HCT116 (cell line): ENCODE data around the gene SBNO2. TPM values are rescaled to one million over a fixed set of nuclear protein-coding genes. Genes with fewer than 3 reads are reported as not detected.

Experiments used
- ATAC-seq: fragments of 200-7000 bp; cut with Tn5 transposase; 2 replicates; pipeline ENCODE4 v1.9.1; 2020; ENCODE audit warnings: mild to moderate bottlenecking, moderate library complexity
- BruUV-seq: library from RNA; stranded (reverse); fragments of 400-500 nt; replicated peaks from 2 replicates; lab custom pipeline; 2021; lab: Mats Ljungman, UMichigan
- CTCF ChIA-PET: fragments of 300-600 bp; sonication (Branson Sonifier 250); formaldehyde crosslinking; loops from one replicate; lab custom pipeline; 2021; ENCODE audit warnings: antibody characterized with exemption; lab: Charles Lee
- POLR2A ChIA-PET: fragments of 300-600, 350-600 bp; sonication (Branson Sonifier 250); formaldehyde crosslinking; loops from one replicate; lab custom pipeline; 2021; ENCODE audit warnings: antibody characterized with exemption; lab: Charles Lee
- RAD21 ChIA-PET, 2 experiments: fragments of 300-600 bp; sonication (Branson Sonifier 250); formaldehyde crosslinking; loops; one replicate each; lab custom pipeline; 2023; ENCODE audit warnings: low total read pairs in 2 of 2; ENCODE audit not compliant: uncharacterized antibody in 2 of 2, unreplicated experiment in 2 of 2, low non-redundant PET in 1 of 2; lab: Charles Lee
- DNase-seq: peaks from one replicate; pipeline ENCODE4 v3.0.0-alpha.2; 2010; ENCODE audit warnings: low read depth, low spot score
- H2AFZ ChIP-seq: fragments of 200-600 bp; shearing (Covaris generic), sonication (generic); 2 replicates; pipeline ENCODE4 v1.6.1; 2017; ENCODE audit warnings: low read depth, mixed run types, mixed read lengths, antibody characterized with exemption, low read length; ENCODE audit not compliant: poor library complexity, severe bottlenecking
- H3K27ac ChIP-seq: 2 replicates; pipeline ENCODE4 v1.5.1; 2012; ENCODE audit warnings: low read depth, low read length
- H3K27me3 ChIP-seq: fragments of 200-600 bp; sonication (generic); 2 replicates; pipeline ENCODE4 v1.6.1; 2016; ENCODE audit warnings: mixed run types, low read length, mixed read lengths; ENCODE audit not compliant: insufficient read depth
- H3K36me3 ChIP-seq, 2 experiments: fragments of 200-500 bp in 1 of 2; fragments of 200-600 bp in 1 of 2; sonication (Bioruptor generic) in 1 of 2; sonication (generic) in 1 of 2; 2 replicates each; pipeline versions ENCODE4 v1.5.1 to v1.6.1; 2014 to 2016; ENCODE audit warnings: low read length in 2 of 2, inconsistent platforms in 1 of 2, mixed read lengths in 1 of 2, mixed run types in 1 of 2; ENCODE audit not compliant: insufficient read depth in 2 of 2, control insufficient read depth in 1 of 2
- H3K4me1 ChIP-seq, 2 experiments: fragments of 200-600 bp in 1 of 2; sonication (generic) in 1 of 2; 2 replicates each; pipeline versions ENCODE4 v1.5.1 to v1.6.1; 2012 to 2017; ENCODE audit warnings: low read length in 2 of 2, inconsistent platforms in 1 of 2, mild to moderate bottlenecking in 1 of 2, mixed read lengths in 1 of 2, mixed run types in 1 of 2, moderate library complexity in 1 of 2; ENCODE audit not compliant: insufficient read depth in 2 of 2, control insufficient read depth in 1 of 2
- H3K4me2 ChIP-seq: fragments of 200-600 bp; sonication (generic); 2 replicates; pipeline ENCODE4 v1.6.1; 2017; ENCODE audit warnings: mixed run types, low read length, mixed read lengths
- H3K4me3 ChIP-seq, 2 experiments: fragments of 200-600 bp in 1 of 2; sonication (generic) in 1 of 2; replicated peaks in 1 of 2; 2 replicates each; pipeline ENCODE4 v1.5.1; 2011 to 2016; ENCODE audit warnings: low read length in 2 of 2, control low read depth in 1 of 2, low read depth in 1 of 2, mild to moderate bottlenecking in 1 of 2, mixed read lengths in 1 of 2, mixed run types in 1 of 2
- H3K79me2 ChIP-seq: fragments of 200-600 bp; sonication (generic); 2 replicates; pipeline ENCODE4 v1.6.1; 2017; ENCODE audit warnings: mild to moderate bottlenecking, mixed run types, low read length, moderate library complexity, mixed read lengths; ENCODE audit not compliant: insufficient read depth
- H3K9ac ChIP-seq: fragments of 200-600 bp; sonication (generic); 2 replicates; pipeline ENCODE4 v1.6.1; 2016; ENCODE audit warnings: low read length, mixed read lengths
- H3K9me2 ChIP-seq: fragments of 200-600 bp; sonication (generic), shearing (Covaris generic); 2 replicates; pipeline ENCODE4 v1.6.1; 2017; ENCODE audit warnings: mixed run types, mild to moderate bottlenecking, moderate library complexity; ENCODE audit not compliant: insufficient read depth
- H3K9me3 ChIP-seq, 2 experiments: fragments of 200-500 bp in 1 of 2; fragments of 200-600 bp in 1 of 2; sonication (Bioruptor generic) in 1 of 2; sonication (generic) in 1 of 2; 2 replicates each; pipeline ENCODE4 v1.6.1; 2014 to 2017; ENCODE audit warnings: low read length in 2 of 2, mixed read lengths in 2 of 2, inconsistent platforms in 1 of 2, low read depth in 1 of 2, mild to moderate bottlenecking in 1 of 2, mixed run types in 1 of 2, moderate library complexity in 1 of 2; ENCODE audit not compliant: control insufficient read depth in 1 of 2, insufficient read depth in 1 of 2
- H4K20me1 ChIP-seq: fragments of 200-600 bp; sonication (generic), shearing (Covaris generic); 2 replicates; pipeline ENCODE4 v1.6.1; 2017; ENCODE audit warnings: mixed run types, mild to moderate bottlenecking, moderate library complexity; ENCODE audit not compliant: insufficient read depth
- ATF3 ChIP-seq: IDR thresholded peaks from 2 replicates; pipeline ENCODE4 v1.6.1; 2012
- CBX3 ChIP-seq: IDR thresholded peaks from 2 replicates; pipeline ENCODE4 v1.6.1; 2012; ENCODE audit warnings: low read depth
- EZH2 ChIP-seq: fragments of 200-600 bp; sonication (generic); IDR thresholded peaks from 2 replicates; pipeline ENCODE4 v1.6.1; 2017; ENCODE audit warnings: antibody characterized with exemption, mixed run types
- EZH2phosphoT487 ChIP-seq: fragments of 200-600 bp; IDR thresholded peaks from 2 replicates; pipeline ENCODE4 v1.6.1; 2018; ENCODE audit warnings: antibody characterized with exemption, borderline replicate concordance
- FOSL1 ChIP-seq: IDR thresholded peaks from 2 replicates; pipeline ENCODE4 v1.6.1; 2012; ENCODE audit warnings: low read depth
- MAX ChIP-seq: IDR thresholded peaks from 2 replicates; pipeline ENCODE4 v1.6.1; 2012
- RAD21 ChIP-seq: IDR thresholded peaks from 2 replicates; pipeline ENCODE4 v1.6.1; 2012; ENCODE audit warnings: low read depth, mild to moderate bottlenecking
- REST ChIP-seq: IDR thresholded peaks from 2 replicates; pipeline ENCODE4 v1.6.1; 2012; ENCODE audit warnings: low read depth
- SP1 ChIP-seq: IDR thresholded peaks from 2 replicates; pipeline ENCODE4 v1.6.1; 2012; ENCODE audit warnings: low read depth
- YY1 ChIP-seq: IDR thresholded peaks from 2 replicates; pipeline ENCODE4 v1.6.1; 2011; ENCODE audit warnings: low read length, low read depth, moderate library complexity, mild to moderate bottlenecking; ENCODE audit not compliant: insufficient replicate concordance; ENCODE audit errors: extremely low read depth
- ZBTB33 ChIP-seq: IDR thresholded peaks from 2 replicates; pipeline ENCODE4 v1.6.1; 2011; ENCODE audit warnings: mild to moderate bottlenecking, low read length, moderate library complexity; ENCODE audit not compliant: insufficient replicate concordance; ENCODE audit errors: extremely low read depth
- ZNF274 ChIP-seq: fragments of 200-500 bp; sonication (Bioruptor generic); IDR thresholded peaks from 2 replicates; pipeline ENCODE4 v1.6.1; 2014; ENCODE audit warnings: mild to moderate bottlenecking, low read depth, low read length, inconsistent platforms
- intact Hi-C: fragments of 100-400 bp; cut with micrococcal nuclease; formaldehyde crosslinking; loops from 2 replicates; pipeline ENCODE4 v1.10.0; 2022
- total RNA-seq: library from RNA; stranded (reverse); gene quantifications from one replicate; pipeline ENCODE4 v1.2.1, GENCODE V29; 2021; ENCODE audit not compliant: unreplicated experiment

SBNO2 gene
- total RNA-seq, 1 experiment from 2014 or later: 66.4 TPM

- DNase-seq (no peak), ATAC-seq (no peak)
- Histone ChIP-seq H3K27ac (peak overlapping the region; percentile 99), H3K9ac (peak overlapping the region; percentile 76), H3K4me3 (peak overlapping the region in 1 of 2 experiments; percentile 88; a peak in 1 of 4 replicates), H3K9me2 (no peaks in the 10 kb centered on the region), H3K36me3 (peaks cover 2 to 4% of the 10 kb centered on the region in 2 experiments; a peak in 3 of 4 replicates), H3K4me1 (peaks cover 32 to 70% of the 10 kb centered on the region in 2 experiments), H3K4me2 (peak overlapping the region; percentile 81), H4K20me1 (no peaks in the 10 kb centered on the region), H3K27me3 (no peaks in the 10 kb centered on the region), H3K79me2 (peaks cover 17% of the 10 kb centered on the region), H3K9me3 (peaks cover 0 to 4% of the 10 kb centered on the region in 2 experiments; a peak in 1 of 4 replicates), H2AFZ (no peak overlapping the region)
- TF ChIP-seq MAX (no peak), YY1 (no peak), REST (no peak), RAD21 (no peak), CBX3 (no peak), EZH2phosphoT487 (no peak), EZH2 (no peak), SP1 (no peak), ATF3 (no peak), FOSL1 (no peak), ZBTB33 (no peak), ZNF274 (no peak)
- ChIA-PET RAD21 (no interaction called here), POLR2A (interaction anchor here (0.6 to 3.6 kb wide), 3 partner anchors 12 to 112 kb away, joined by 3 to 17 read pairs (median 3); no protein-coding TSS in a partner anchor), CTCF (interaction anchor here (1.1 kb wide), 1 partner anchor 12 kb away, joined by 3 read pairs; no protein-coding TSS in a partner anchor)
- intact Hi-C loops: loop anchor here (5.0 kb wide), 4 partner anchors 39 to 141 kb away; partner anchors contain the start of genes ATP5F1D and CNN2
- no TSS peak for BruUV-seq
Measured at GRCh38 chr19:1101337-1101698, 72.8 kb downstream of the SBNO2 start.
